Measurements from ENCODE around the gene HRH3.

DNA sequence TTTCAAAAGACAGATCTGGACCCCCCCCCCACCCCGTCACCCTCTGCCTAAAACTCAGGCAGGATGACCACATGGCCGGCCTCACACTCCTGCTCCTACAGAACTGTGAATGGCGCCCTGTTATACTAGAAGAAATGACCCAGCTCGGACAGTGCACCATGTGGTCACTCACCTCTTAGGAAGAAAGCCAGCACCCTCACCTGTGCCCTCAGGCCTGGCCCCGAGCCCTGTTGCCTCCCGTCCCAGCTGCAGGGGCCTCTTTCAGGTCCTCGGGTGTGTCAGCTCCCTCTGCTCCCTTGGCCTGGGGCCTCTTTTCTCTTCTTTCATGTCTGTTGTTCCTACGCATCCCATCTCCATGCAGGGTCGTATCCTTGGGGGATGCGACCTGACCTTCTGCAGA, 42.0 kb upstream of the HRH3 start:
- no peak for TF ChIP-seq CTCF (IDR thresholded peaks at IDR 0.05)
- no peak for TF ChIP-seq POLR2A (IDR thresholded peaks at IDR 0.05)
